ENCODE measurements around the gene CD300A.

- TF ChIP-seq CTCF (IDR thresholded peaks at IDR 0.05) (no peak), POLR2A (IDR thresholded peaks at IDR 0.05) (no peak)
Observed at GRCh38 chr17:74460241-74460640, 6.2 kb upstream of the CD300A start.
